ENCODE measurements around the gene HGFAC.

DNA sequence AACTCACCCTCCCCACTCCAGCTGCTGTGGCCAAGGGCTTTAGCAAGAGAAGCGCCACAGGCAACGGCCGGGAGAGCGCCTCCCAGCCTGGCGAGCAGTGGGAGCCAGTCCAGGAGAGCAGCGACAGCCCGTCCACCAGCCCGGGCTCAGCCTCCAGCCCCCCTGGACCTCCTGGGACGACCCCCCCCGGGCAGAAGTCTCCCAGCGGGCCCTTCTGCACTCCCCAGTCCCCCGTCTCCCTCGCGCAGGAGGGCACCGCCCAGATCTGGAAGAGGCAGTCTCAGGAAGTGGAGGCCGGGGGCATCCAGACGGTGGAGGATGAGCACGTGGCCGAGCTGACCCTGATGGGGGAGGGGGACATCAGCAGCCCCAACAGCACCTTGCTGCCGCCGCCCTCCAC, 11.2 kb upstream of the HGFAC start:
- TF ChIP-seq POLR2A (IDR thresholded peaks at IDR 0.05), result no peak
- TF ChIP-seq, protein P1, sequence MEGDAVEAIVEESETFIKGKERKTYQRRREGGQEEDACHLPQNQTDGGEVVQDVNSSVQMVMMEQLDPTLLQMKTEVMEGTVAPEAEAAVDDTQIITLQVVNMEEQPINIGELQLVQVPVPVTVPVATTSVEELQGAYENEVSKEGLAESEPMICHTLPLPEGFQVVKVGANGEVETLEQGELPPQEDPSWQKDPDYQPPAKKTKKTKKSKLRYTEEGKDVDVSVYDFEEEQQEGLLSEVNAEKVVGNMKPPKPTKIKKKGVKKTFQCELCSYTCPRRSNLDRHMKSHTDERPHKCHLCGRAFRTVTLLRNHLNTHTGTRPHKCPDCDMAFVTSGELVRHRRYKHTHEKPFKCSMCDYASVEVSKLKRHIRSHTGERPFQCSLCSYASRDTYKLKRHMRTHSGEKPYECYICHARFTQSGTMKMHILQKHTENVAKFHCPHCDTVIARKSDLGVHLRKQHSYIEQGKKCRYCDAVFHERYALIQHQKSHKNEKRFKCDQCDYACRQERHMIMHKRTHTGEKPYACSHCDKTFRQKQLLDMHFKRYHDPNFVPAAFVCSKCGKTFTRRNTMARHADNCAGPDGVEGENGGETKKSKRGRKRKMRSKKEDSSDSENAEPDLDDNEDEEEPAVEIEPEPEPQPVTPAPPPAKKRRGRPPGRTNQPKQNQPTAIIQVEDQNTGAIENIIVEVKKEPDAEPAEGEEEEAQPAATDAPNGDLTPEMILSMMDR (IDR thresholded peaks at IDR 0.05), result no peak

Measured in upper lobe of left lung (tissue), 4 donors.